Stomach (tissue), 4 donors: ENCODE data around the gene IFT172.

Source experiments
- POLR2A ChIP-seq, 4 donors: fragments of 450-650 bp; IDR thresholded peaks; one replicate each; pipeline ENCODE4 v1.6.1; 2016; ENCODE audit warnings: antibody characterized with exemption in 4 of 4, control low read depth in 2 of 4, mild to moderate bottlenecking in 1 of 4, moderate library complexity in 1 of 4
- TF ChIP-seq, protein P1 (sequence below), 7 experiments: fragments of 450-650 bp in 4 of 7; fragments of 200-600 bp in 3 of 7; sonication (generic) in 3 of 7; IDR thresholded peaks; one replicate each; pipeline ENCODE4 v1.5.1; 2016 to 2019; ENCODE audit warnings: antibody characterized with exemption in 7 of 7, control low read depth in 2 of 7, mild to moderate bottlenecking in 1 of 7

- TF ChIP-seq, protein P1, sequence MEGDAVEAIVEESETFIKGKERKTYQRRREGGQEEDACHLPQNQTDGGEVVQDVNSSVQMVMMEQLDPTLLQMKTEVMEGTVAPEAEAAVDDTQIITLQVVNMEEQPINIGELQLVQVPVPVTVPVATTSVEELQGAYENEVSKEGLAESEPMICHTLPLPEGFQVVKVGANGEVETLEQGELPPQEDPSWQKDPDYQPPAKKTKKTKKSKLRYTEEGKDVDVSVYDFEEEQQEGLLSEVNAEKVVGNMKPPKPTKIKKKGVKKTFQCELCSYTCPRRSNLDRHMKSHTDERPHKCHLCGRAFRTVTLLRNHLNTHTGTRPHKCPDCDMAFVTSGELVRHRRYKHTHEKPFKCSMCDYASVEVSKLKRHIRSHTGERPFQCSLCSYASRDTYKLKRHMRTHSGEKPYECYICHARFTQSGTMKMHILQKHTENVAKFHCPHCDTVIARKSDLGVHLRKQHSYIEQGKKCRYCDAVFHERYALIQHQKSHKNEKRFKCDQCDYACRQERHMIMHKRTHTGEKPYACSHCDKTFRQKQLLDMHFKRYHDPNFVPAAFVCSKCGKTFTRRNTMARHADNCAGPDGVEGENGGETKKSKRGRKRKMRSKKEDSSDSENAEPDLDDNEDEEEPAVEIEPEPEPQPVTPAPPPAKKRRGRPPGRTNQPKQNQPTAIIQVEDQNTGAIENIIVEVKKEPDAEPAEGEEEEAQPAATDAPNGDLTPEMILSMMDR (IDR thresholded peaks at IDR 0.05): no peak
- TF ChIP-seq POLR2A (IDR thresholded peaks at IDR 0.05): no peak
Measured at GRCh38 chr2:27445615-27446014, 43.9 kb downstream of the IFT172 start.
